OCI-LY3 (cell line): Measurements from ENCODE around the gene ARHGAP23.

Experiments
- H2AFZ ChIP-seq: fragments of 200-600, 300-600 bp; shearing (Covaris generic); 2 replicates; pipeline ENCODE4 v1.6.0; 2014; ENCODE audit warnings: antibody characterized with exemption, low read depth, low read length
- H3K27ac ChIP-seq: fragments of 200-600, 300-600 bp; sonication (generic); 2 replicates; pipeline ENCODE4 v1.5.1; 2014; ENCODE audit warnings: mild to moderate bottlenecking, low read length, moderate library complexity, mixed read lengths
- H3K27me3 ChIP-seq: fragments of 200-600, 300-600 bp; sonication (generic); 2 replicates; pipeline ENCODE4 v1.6.1; 2014; ENCODE audit warnings: low read depth, low read length, mixed read lengths
- H3K36me3 ChIP-seq: fragments of 200-600, 300-600 bp; sonication (generic); replicated peaks from 2 replicates; pipeline ENCODE3; 2014; ENCODE audit warnings: low read depth, low read length, mixed read lengths
- H3K4me1 ChIP-seq: fragments of 300-600, 200-600 bp; sonication (generic); 2 replicates; pipeline ENCODE4 v1.6.1; 2014; ENCODE audit warnings: low read length, mixed read lengths
- H3K4me2 ChIP-seq: fragments of 200-600, 300-600 bp; sonication (generic); 2 replicates; pipeline ENCODE4 v1.6.1; 2014; ENCODE audit warnings: low read length, mixed read lengths
- H3K4me3 ChIP-seq: fragments of 300-600, 200-600 bp; sonication (generic); 2 replicates; pipeline ENCODE4 v1.5.1; 2014; ENCODE audit warnings: antibody characterized with exemption, mild to moderate bottlenecking, low read length, moderate library complexity
- H3K79me2 ChIP-seq: fragments of 300-600, 200-600 bp; shearing (Covaris generic); 2 replicates; pipeline ENCODE4 v1.6.1; 2014; ENCODE audit warnings: mild to moderate bottlenecking, low read length, mixed read lengths
- H3K9ac ChIP-seq: fragments of 300-600, 200-600 bp; shearing (Covaris generic); 2 replicates; pipeline ENCODE4 v1.6.0; 2014; ENCODE audit warnings: mild to moderate bottlenecking, low read length, moderate library complexity
- H3K9me3 ChIP-seq: fragments of 200-600, 300-600 bp; shearing (Covaris generic); 2 replicates; pipeline ENCODE4 v1.6.1; 2014; ENCODE audit warnings: low read length, mixed read lengths; ENCODE audit not compliant: insufficient read depth
- H4K20me1 ChIP-seq: fragments of 200-600, 300-600 bp; sonication (generic); 2 replicates; pipeline ENCODE4 v1.6.1; 2016; ENCODE audit warnings: low read length, mixed read lengths; ENCODE audit not compliant: insufficient read depth
- CTCF ChIP-seq: fragments of 200-600, 300-600 bp; sonication (generic); IDR thresholded peaks from 2 replicates; pipeline ENCODE4 v1.5.1; 2014; ENCODE audit warnings: antibody characterized with exemption, low read length, low read depth
- EZH2phosphoT487 ChIP-seq: fragments of 200-600 bp; shearing (Covaris generic); IDR thresholded peaks from 2 replicates; pipeline ENCODE4 v1.6.1; 2018; ENCODE audit warnings: antibody characterized with exemption, mixed run types, low read depth

ARHGAP23 gene

DNA sequence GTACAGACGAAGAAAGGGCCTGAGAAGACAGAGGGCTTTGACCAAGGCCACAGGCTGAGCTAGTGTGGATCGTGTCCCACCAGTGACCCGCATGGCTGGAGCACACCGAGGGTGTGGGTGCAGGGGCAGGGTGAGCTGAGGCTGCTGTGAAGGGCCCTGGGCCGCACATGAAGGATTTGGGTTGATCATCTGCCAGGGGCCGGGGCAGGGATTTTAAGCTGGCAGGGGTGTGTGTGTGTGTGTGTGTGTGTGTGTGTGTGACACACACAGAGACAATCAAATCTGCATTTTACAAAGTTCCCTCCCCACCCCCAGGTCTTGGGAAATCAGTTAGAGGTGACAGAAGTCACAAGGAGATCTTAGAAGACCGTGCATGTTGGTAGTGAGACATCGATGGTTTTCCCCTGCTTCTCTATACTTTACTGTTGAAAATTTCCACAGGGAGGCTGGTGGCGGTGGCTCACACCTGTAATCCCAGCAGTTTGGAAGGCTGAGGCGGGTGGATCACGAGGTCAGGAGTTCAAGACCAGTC lies 112.3 kb downstream of the ARHGAP23 start:
- TF ChIP-seq CTCF (no peak), EZH2phosphoT487 (no peak)
- Histone ChIP-seq H3K79me2 (no peaks in the 10 kb centered on the region), H3K36me3 (no peaks in the 10 kb centered on the region), H3K4me2 (no peak overlapping the region), H3K9me3 (no peaks in the 10 kb centered on the region), H2AFZ (no peak overlapping the region), H3K4me1 (no peaks in the 10 kb centered on the region), H3K27ac (no peak overlapping the region), H3K27me3 (peaks cover 5% of the 10 kb centered on the region; the same call in 1 of the 2 replicates), H3K9ac (no peak overlapping the region), H4K20me1 (no peaks in the 10 kb centered on the region), H3K4me3 (no peak overlapping the region)

DNA sequence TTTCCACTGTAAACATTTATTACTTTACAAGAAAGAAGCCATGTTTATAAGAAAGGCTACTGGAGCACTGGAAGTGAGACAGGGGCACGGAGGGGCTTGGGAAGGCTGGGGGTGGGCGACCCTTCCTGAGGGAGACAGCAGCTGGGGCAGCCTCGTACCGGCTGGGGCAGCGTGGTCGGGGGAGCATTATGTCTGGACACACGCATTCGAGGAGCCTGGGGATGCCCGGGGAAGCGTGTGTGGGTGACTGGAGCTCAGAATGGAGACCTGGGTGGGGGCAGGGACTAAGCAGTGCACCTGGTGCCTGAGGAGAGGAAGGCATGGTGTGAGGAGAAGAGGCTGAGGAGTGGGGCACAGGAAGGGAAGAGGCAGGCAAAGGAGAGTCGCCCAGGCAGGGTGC lies 113.0 kb downstream of the ARHGAP23 start:
- Histone ChIP-seq H3K36me3 (no peaks in the 10 kb centered on the region), H3K27ac (no peak overlapping the region), H3K9me3 (no peaks in the 10 kb centered on the region), H3K4me2 (no peak overlapping the region), H3K9ac (no peak overlapping the region), H2AFZ (no peak overlapping the region), H3K79me2 (no peaks in the 10 kb centered on the region), H3K4me3 (no peak overlapping the region), H4K20me1 (no peaks in the 10 kb centered on the region), H3K27me3 (no peaks in the 10 kb centered on the region; the same call in 1 of the 2 replicates), H3K4me1 (no peaks in the 10 kb centered on the region)
- TF ChIP-seq CTCF (no peak), EZH2phosphoT487 (no peak)

- H3K4me2 ChIP-seq: no peak overlapping the region
- no peak for TF ChIP-seq EZH2phosphoT487
- no peak for TF ChIP-seq CTCF
- no peaks in the 10 kb centered on the region for H3K4me1 ChIP-seq
- no peak overlapping the region for H3K4me3 ChIP-seq
- H4K20me1 ChIP-seq: no peaks in the 10 kb centered on the region
- H3K9ac ChIP-seq: no peak overlapping the region
- no peaks in the 10 kb centered on the region for H3K36me3 ChIP-seq
- no peaks in the 10 kb centered on the region for H3K79me2 ChIP-seq
- no peak overlapping the region for H2AFZ ChIP-seq
- no peak overlapping the region for H3K27ac ChIP-seq
- no peaks in the 10 kb centered on the region for H3K9me3 ChIP-seq
- H3K27me3 ChIP-seq: no peaks in the 10 kb centered on the region
Observed at GRCh38 chr17:38542286-38542685, 114.0 kb downstream of the ARHGAP23 start.

- Histone ChIP-seq H3K4me2 (no peak overlapping the region), H3K4me1 (no peaks in the 10 kb centered on the region), H3K36me3 (no peaks in the 10 kb centered on the region), H3K4me3 (no peak overlapping the region), H3K79me2 (no peaks in the 10 kb centered on the region), H2AFZ (no peak overlapping the region), H3K9ac (no peak overlapping the region), H3K27me3 (no peaks in the 10 kb centered on the region), H4K20me1 (no peaks in the 10 kb centered on the region), H3K9me3 (no peaks in the 10 kb centered on the region), H3K27ac (no peak overlapping the region)
- TF ChIP-seq EZH2phosphoT487 (no peak), CTCF (no peak)
Observed at GRCh38 chr17:38543403-38544174, 115.3 kb downstream of the ARHGAP23 start.
